GM19099 (cell line): ENCODE measurements around the gene TMEM94.
A peak's percentile ranks its signal among the peaks of the same experiment; 100 is the strongest.

Experiments
- POLR2A ChIP-seq: IDR thresholded peaks from 3 replicates; pipeline ENCODE4 v1.6.1; 2011; ENCODE audit warnings: low read depth; ENCODE audit not compliant: insufficient read length; ENCODE audit errors: extremely low read depth

Gene TMEM94

DNA sequence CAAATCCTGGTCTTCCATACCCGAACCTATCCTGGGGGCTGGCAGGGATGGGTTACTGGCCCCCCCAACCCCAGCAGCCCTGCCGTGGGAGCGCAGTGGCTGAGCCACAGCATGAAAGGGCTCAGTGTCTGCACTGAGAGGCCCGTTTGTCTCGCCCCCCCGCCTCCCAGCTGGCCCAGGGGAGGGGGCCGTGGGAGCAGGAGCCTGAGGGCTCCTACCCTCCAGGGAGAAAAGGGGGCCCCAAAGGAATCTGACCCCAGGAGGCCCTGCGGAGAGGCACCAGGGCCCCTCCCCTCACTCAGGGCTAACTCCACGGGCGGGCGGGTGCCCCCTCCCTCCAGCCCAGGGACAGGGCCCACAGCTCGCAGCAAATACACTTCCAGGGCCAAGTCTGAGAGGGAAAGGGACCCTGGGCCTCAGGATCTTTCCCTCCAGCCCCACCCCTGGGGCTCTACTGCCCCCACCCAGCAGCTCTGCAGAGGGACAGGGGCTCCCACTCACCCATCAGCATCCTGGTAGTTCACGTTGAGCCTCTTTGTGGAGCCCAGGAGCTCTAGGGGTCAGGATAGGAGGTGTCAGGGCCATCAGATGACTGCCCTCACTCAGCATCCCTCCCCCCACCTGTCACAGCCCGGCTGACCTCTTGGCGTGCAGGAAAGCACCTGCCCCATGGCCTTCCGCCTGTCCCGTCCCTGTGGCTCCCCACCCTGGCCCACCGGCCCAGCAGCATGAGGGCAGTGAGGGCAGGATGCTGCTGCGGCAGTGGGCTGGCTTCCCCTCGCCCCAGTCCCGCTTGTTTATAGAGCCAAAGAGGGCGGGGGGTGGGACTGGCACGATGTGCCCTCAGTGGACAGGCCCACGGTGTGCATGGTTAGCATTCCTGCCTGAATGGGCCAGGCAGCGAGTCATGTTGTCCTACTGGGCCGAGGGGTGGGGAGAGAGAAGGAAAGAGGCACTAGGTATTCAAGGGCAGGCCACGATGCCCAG is 51.6 kb downstream of the TMEM94 start:
- no peak for TF ChIP-seq POLR2A

DNA sequence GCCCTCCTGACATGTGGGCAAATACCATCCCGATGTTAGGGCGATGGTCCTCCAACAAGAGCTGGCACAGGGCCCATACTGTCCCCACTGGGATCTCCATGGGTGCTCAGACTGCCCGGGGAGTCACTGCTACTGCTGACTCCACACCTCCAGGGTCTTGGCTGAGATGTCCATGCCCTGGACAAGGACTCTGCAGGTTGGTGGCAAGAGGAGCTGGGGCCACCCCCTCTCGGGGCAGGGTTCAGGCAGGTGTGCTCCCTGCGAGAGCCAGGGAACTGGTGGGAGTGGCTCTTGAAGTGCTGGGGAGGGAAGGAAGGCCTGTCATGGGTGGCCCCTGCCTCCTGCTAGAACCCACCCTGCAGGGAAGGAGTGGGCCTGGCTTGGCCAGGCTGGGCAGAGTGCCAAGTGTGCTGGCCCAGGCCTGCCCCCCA is 52.5 kb downstream of the TMEM94 start:
- TF ChIP-seq POLR2A: no peak

DNA sequence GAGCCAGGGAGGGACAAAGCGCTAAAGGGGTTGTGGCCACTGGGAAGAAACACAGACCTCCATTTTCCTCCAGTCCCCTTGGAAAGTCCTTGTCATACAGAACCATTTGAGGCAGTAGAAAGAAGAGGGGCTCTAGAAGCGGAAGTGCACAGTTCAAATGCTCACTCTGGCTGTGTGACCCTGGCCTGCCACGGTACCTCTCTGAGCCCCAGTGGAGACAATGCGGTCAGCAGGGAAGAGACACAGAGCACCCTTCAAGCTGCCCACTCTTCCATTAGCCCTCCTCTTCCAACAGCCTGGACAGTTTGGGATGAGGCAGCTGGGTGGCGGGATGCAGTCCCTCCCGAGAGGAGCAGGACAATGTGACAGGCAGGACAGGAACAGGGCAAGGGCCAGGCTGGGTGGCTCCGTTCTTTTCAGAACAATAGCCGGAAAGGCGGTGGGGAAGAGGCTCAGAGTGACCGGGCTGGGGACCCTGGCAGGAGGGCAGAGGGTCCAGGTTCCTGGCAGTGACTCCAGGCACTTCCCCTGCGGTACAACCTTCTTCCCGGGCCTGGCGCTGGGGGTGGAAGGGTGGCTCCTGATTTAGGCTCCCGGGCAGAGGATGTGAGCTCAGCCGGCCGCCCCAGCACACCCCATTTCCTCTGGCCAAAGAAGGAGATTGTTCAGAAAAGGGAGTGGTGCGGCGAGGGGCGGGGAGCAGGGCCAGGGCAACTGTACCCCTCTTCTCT is 53.3 kb downstream of the TMEM94 start:
- no peak for TF ChIP-seq POLR2A

DNA sequence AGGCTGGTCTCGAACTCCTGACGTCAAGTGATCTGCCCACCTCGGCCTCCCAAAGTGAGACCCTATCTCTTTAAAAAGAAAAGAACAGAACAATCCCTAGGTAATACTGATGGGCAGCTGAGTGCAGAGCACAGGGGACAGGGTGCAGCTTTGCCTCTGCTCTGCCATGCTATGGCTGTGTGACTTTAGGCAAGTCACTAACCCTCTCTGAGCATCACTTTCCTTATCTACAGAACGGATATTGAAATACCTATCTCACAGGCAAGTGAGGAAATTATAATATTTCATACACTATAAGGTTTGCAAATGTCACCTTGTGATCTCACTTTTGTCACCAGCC is 54.8 kb downstream of the TMEM94 start:
- no peak for TF ChIP-seq POLR2A

DNA sequence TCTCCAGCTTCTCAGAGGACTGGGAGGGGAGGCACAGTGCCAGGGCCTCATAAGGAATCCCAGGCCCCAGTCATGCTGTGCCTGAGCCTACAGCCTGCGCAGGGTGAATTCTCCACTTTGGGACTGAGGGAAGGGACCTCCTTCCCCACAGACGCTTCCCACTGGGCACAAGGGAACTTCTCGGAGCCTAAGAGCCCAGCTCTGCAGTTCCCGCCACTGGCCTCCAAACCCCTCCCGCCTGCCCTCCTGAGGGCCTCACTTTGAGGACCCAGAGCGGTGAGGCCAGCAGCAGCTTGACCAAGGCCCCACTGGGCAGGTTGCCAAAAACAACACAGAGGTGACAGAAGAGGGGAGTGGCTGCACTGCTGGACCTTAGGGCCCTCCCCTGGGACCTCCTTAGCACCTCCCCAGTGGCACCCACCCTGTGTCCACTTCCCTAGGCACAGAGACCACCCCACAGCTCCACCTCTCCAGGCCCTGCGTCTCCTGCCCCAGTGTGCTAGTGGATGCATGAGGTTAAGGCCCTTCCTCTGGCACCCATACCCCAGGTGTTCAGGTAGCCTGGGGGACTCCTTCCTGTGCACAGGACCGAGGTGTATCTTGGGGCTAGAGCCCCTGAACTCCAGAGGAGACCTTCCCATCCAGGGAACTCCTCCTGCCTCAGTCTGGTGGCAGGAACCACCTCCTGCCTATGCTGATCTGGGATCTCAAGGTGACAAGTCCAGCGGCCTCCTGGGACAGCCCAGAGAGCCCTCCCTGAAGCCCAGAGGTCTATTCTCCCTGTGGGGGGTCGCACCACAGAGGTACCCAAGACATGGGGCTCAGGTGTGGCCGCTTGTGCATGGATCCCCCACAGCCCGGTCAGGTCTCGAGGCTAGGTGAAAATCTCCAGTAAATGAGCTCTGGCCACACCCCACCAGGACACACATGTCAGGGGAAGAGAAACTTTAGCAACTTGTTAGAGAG is 55.5 kb downstream of the TMEM94 start:
- TF ChIP-seq POLR2A: no peak

DNA sequence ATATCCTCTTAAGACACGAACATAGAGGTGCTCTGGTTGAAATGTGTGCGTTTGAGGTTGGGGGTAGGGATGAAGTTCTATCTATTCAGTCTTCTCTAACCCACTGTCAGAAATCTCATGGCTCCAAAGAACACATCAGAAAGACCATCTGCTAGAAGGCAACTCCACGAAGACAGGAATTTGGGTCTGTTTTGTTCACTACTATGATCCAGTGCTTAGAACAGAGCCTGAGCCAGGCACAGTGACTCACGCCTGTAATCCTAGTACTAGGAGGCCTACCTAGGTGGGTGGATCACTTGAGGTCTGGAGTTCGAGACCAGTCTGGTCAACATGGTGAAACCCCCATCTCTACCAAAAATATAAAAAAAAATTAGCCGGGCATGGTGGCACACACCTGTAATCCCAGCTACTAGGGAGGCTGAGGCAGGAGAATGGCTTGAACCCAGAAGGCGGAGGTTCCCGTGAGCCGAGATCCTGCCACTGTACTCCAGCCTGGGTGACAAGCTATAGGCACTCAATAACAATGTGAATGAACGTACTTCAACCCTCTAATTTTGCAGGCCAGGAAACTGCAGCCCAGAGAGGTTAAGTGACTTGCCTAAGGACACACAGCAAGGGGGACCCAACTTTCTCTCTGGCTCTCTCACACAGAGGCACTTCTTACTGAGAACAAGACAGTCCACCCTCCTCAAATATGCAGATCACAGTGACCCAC is 56.6 kb downstream of the TMEM94 start:
- TF ChIP-seq POLR2A: no peak

DNA sequence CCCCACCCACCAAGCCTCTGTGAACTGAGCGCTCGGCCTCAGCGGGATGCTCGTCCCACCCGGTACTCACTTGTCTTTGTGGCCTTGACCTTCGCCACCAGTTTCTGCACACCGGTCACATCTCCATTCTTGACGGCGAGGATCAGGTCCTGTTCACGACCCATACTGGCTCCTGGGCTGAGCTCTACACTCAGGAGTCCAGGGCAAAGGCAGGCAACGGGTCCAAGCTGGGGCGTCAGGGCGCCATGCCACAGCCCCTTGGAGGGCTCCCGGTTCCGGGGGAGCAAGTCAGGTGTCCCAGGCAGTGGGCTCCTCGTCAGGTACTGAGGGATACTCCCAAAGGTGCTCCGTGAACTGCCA is 57.2 kb downstream of the TMEM94 start:
- no peak for TF ChIP-seq POLR2A

DNA sequence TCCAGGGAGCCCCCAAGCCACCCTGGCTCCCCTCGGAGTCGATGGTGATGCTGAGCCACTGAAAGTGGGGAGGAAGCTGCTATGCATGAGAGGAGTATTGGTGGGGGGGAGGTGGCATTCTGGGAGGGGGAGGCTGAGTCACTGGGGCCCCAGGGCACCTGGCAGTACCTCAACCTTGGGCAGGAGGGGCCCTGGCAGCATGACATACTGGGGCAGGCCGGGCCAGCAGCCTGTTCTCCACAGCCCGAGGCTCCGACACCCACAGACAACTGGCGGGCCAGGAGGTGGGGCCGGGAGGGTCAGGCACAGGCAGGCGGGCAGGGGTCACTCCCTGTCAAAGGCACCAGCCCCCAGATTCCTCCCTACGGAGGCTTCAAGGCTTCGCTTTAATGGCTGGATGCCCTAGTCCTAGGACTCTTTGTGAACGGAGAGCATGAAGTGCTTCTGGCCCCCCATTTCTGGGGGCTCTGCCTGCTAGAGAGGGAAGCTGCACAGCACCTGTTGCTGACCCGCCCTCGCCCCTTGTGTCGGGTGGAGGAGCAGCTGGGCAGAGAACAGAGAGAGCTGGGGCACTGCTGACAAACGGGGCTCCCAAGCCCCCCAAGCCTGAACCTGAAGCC is 58.0 kb downstream of the TMEM94 start:
- TF ChIP-seq POLR2A: no peak

DNA sequence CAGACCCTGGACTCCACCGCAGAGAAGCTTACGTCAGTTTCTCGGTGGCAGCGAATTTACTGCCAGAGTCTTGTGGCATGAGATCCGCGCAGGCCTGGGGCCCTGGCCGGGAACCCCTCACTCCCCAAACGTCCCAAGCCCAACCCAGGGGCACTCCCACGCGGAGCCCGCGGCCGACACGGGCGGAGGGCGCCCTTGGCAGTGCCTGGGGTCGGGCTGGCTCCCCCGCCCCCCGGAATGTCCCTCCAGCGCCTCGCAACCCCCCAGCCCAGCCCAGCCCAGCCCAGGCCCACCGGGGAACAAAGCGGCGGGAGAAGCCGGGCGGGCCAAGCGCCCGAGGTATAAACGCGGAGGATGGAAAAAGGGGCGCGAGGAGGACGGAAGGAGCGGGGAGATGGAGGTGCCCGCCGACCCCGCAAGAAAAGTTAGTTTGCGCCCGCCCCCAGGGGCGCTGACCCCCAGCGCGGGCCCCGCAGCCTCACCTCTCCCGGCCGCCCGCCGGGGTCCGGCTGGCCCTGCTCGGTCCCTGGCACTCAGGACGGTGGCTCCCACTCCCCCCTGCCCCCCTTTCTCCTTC is 58.6 kb downstream of the TMEM94 start:
- TF ChIP-seq POLR2A: no peak

DNA sequence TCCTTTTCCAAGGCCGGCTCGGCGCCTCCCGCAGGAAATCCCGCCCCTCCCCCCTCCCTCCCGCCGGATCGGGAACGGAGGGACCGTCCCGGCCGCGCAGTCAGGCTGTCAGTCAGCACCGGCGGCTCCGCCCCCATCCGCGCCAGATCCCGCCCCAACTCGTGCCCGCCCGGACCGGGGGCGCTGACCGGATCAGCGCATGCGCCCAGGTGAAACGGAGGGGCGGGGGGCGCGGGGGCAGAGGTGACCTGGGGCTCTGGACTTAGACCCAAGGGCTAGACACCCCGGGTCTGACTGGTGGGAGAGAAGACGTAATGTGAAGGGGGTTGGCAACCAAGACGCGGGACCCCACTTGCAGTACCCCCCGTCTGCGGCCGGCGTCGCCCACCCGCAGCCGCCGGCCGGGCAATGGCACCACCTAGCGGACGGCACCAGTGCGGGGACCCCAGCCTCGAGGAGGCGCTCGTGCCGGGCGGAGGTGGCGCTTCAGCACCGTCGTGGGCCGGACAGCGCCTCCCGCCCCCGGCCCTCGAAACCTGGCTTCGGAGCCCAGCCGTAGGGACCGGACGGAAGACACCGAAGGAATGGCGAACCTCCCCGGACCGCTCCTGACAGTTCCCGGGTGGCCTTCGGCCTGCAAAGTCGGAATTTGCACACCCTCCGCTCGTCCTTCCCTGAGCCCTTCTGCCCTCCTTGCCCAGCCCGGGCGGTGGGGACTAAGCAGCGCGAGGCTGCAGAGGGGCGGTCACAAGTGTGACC is 59.2 kb downstream of the TMEM94 start, which contains the start of gene CASKIN2:
Gene CASKIN2, minus strand, starts transcription at position 42 of the 759 bp plus-strand sequence. CDS start 1,733 bp downstream, outside the sequence.
- TF ChIP-seq POLR2A: no peak

DNA sequence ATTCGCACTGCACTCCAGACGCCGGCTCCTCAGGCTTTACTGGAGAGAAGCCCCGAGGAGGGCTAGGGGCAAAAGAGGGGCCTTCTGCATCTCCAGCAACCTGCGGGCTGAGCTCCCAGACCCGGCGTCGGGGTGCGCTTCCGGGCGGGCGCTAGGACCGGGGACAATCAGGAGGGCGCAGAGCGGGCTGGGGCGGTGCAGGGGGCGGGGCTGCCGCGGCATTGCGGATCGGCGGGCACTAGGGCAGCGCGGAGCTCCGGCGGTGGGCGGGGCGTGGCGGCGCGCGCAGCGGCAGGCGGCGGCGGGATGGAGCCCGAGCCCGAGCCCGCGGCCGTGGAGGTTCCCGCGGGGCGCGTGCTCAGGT is 59.8 kb downstream of the TMEM94 start, which contains the start of gene TSEN54:
Gene TSEN54, plus strand, starts transcription at position 274 of the 364 bp plus-strand sequence. Its CDS starts 33 bp downstream, at position 307.
- TF ChIP-seq POLR2A: peak; percentile 58

DNA sequence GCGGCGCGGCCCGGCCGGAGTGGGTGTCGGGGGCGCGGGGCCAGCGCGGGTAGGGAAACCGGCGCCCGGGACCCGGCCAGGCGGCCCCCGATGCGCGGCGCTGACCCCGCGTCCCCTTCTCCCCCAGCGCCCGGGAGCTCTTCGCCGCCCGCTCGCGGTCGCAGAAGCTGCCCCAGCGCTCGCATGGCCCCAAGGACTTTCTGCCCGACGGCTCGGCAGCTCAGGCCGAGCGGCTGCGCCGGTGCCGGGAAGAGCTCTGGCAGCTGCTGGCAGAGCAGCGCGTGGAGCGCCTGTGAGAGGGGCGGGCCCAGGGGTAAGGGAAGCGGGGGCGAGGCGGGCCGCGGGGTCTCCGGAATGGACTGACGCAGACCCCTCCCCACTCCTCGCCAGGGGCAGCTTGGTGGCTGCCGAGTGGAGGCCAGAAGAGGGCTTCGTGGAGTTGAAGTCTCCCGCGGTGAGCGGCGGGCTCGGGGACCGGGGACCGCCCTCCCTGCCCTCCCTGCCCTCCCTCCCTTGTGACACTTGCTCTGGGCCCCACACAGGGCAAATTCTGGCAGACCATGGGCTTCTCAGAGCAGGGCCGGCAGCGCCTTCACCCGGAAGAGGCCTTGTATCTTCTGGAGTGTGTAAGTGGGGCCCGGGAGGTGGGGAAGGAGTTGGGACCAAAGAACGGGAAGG is 60.3 kb downstream of the TMEM94 start:
- no peak for TF ChIP-seq POLR2A
